ENCODE results near the gene MUL1. TPM values are rescaled to one million over a fixed set of nuclear protein-coding genes. Genes with fewer than 3 reads are reported as not detected.

MUL1 gene
- polyA plus RNA-seq, 6 donors from 2014 or later: 28.5 to 85.5 (median 37.5) TPM

- Mint-ChIP-seq H3K4me3 (no peak overlapping the region), H3K36me3 (no peaks in the 10 kb centered on the region)
These were observed 42.8 kb downstream of the MUL1 start for GRCh38 chr1:20465187-20465586.

GRCh38 chr1:20463502-20463901 is 44.4 kb downstream of the MUL1 start:
- H3K4me1 Mint-ChIP-seq: no peaks in the 10 kb centered on the region
- no peak for DNase-seq
- no peak for ATAC-seq (ENCODE audit: low read depth in 2 of 2)
- no peaks in the 10 kb centered on the region for H3K36me3 Mint-ChIP-seq
- H3K27ac Mint-ChIP-seq: no peak overlapping the region
- H3K9me3 Mint-ChIP-seq: peaks cover 0 to 7% (median 0%) of the 10 kb centered on the region in 7 donors
- no peak overlapping the region for H3K4me3 Mint-ChIP-seq
- peaks cover 25 to 59% (median 43%) of the 10 kb centered on the region in 3 donors for H3K27me3 Mint-ChIP-seq

More at GRCh38 chr1:20465187-20465586, 42.8 kb downstream of the MUL1 start:
- ATAC-seq (ENCODE audit: low read depth in 2 of 2): no peak
- peaks cover 29 to 54% (median 38%) of the 10 kb centered on the region in 3 donors for H3K27me3 Mint-ChIP-seq
- H3K9me3 Mint-ChIP-seq: peaks cover 0 to 5% (median 0%) of the 10 kb centered on the region in 7 donors
- DNase-seq: no peak
- H3K4me1 Mint-ChIP-seq: no peaks in the 10 kb centered on the region
- H3K27ac Mint-ChIP-seq: peak overlapping the region in 1 of 6 donors; percentile 47

GRCh38 chr1:20462397-20462796 is 45.6 kb downstream of the MUL1 start:
- Mint-ChIP-seq H3K27ac (no peak overlapping the region), H3K4me1 (no peaks in the 10 kb centered on the region), H3K27me3 (peaks cover 25 to 54% (median 41%) of the 10 kb centered on the region in 3 donors), H3K36me3 (no peaks in the 10 kb centered on the region), H3K9me3 (peaks cover 0 to 7% (median 0%) of the 10 kb centered on the region in 7 donors), H3K4me3 (no peak overlapping the region)
- ATAC-seq (ENCODE audit: low read depth in 2 of 2) (no peak), DNase-seq (no peak)

GRCh38 chr1:20458717-20459116 is 49.2 kb downstream of the MUL1 start:
- Mint-ChIP-seq H3K9me3 (peaks cover 0 to 7% (median 0%) of the 10 kb centered on the region in 7 donors), H3K36me3 (no peaks in the 10 kb centered on the region), H3K4me3 (no peak overlapping the region), H3K27me3 (peaks cover 18 to 47% (median 42%) of the 10 kb centered on the region in 3 donors), H3K27ac (no peak overlapping the region), H3K4me1 (no peaks in the 10 kb centered on the region)
- ATAC-seq (ENCODE audit: low read depth in 2 of 2): no peak
- DNase-seq: no peak

- no peaks in the 10 kb centered on the region for H3K36me3 Mint-ChIP-seq
- H3K9me3 Mint-ChIP-seq: no peaks in the 10 kb centered on the region
- no peak overlapping the region for H3K27ac Mint-ChIP-seq
- no peaks in the 10 kb centered on the region for H3K4me1 Mint-ChIP-seq
- no peak overlapping the region for H3K4me3 Mint-ChIP-seq
- ATAC-seq (ENCODE audit: low read depth in 2 of 2) (no peak), DNase-seq (no peak)
- peaks cover 18 to 46% (median 40%) of the 10 kb centered on the region in 3 donors for H3K27me3 Mint-ChIP-seq
These were observed 53.9 kb downstream of the MUL1 start for GRCh38 chr1:20454004-20454403.

GRCh38 chr1:20449735-20450311 is 58.1 kb downstream of the MUL1 start:
- H3K9me3 Mint-ChIP-seq: peaks cover 0 to 2% (median 0%) of the 10 kb centered on the region in 7 donors
- peaks cover 13 to 35% (median 31%) of the 10 kb centered on the region in 3 donors for H3K27me3 Mint-ChIP-seq
- H3K36me3 Mint-ChIP-seq: no peaks in the 10 kb centered on the region
- H3K4me3 Mint-ChIP-seq: no peak overlapping the region
- ATAC-seq (ENCODE audit: low read depth in 2 of 2): no peak
- no peak for DNase-seq
- no peaks in the 10 kb centered on the region for H3K4me1 Mint-ChIP-seq
- no peak overlapping the region for H3K27ac Mint-ChIP-seq

Other genes with a start within 250 kb of the MUL1 start
- not detected for gene VWA5B1, start 217.3 kb downstream of the MUL1 start, polyA plus RNA-seq (ENCODE audit: low read depth in 6 of 6)
- not detected for gene CAMK2N1, start 21.9 kb downstream of the MUL1 start, polyA plus RNA-seq (ENCODE audit: low read depth in 6 of 6)
- gene FAM43B, start 44.4 kb upstream of the MUL1 start, polyA plus RNA-seq (ENCODE audit: low read depth in 6 of 6): not detected
- 1 to 10 TPM in 1 of 6 donors, under 1 TPM in 3, not detected in 2; 0.30 to 3.2 (median 0.59) TPM for gene CDA, start 80.9 kb upstream of the MUL1 start, polyA plus RNA-seq (ENCODE audit: low read depth in 6 of 6)
- 10 to 100 TPM in 5 of 6 donors, 1 to 10 TPM in 1; 9.1 to 21.0 (median 16.2) TPM for gene PINK1, start 125.3 kb upstream of the MUL1 start, polyA plus RNA-seq (ENCODE audit: low read depth in 6 of 6)
- gene DDOST, start 153.2 kb upstream of the MUL1 start, polyA plus RNA-seq (ENCODE audit: low read depth in 6 of 6): 100 to 1,000 TPM; 190 to 325 (median 211) TPM
- not detected for gene KIF17, start 209.9 kb upstream of the MUL1 start, polyA plus RNA-seq (ENCODE audit: low read depth in 6 of 6)
- not detected for gene SH2D5, start 224.6 kb upstream of the MUL1 start, polyA plus RNA-seq (ENCODE audit: low read depth in 6 of 6)